Measurements from ENCODE around the gene IL17RD. TPM values are rescaled to one million over a fixed set of nuclear protein-coding genes. Genes with fewer than 3 reads are reported as not detected.

The IL17RD gene
- total and polyA plus RNA-seq, 2 of the 4 experiments (the other 2 are of a cell fraction), result 0.72 to 0.92 TPM

DNA sequence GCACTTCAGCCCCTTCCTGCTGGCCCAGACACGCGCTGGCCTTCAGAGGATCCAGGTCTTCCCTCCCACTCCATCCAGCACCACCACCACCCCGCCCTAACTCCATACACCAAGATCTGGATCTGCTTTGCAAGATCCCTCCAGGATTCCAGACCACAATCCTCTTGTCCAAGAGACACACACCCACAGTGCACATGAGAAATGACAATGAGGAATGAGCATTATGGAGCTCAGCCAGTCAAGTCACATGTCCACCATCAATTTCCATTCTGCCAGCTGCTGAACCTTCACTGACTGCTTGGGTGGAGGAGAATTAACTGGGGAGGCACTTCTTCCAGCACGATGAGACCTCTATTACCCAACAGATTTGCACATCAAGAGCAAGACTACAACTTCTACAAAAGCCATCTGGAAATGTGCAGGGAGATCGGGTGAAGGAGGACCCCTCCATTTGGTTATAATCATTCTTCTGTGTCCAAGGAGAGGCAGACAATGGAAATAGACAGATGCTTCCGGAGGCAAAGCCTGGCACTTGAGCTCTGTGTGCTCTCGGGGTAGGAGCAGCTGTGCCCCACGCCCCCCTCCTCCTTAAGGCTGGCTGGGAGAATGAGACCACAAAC is 117.0 kb downstream of the IL17RD start:
- no peak overlapping the region for H3K4ac ChIP-seq (ENCODE audit: low read depth, low read length)
- H2AFZ ChIP-seq (replicated peaks; ENCODE audit: low read length, poor library complexity), result no peak overlapping the region
- no peaks in the 10 kb centered on the region for H3K36me3 ChIP-seq (ENCODE audit: control insufficient read depth, insufficient read depth, low read length)
- no peak overlapping the region for H4K91ac ChIP-seq (ENCODE audit: insufficient read depth, low read depth, low read length)
- DNase-seq, result no peak
- no peaks in the 10 kb centered on the region for H3K79me1 ChIP-seq (ENCODE audit: low read depth in 1 of 2, low read length in 2 of 2)
- H2BK15ac ChIP-seq (ENCODE audit: low read depth, low read length), result no peak overlapping the region
- no peak overlapping the region for H4K8ac ChIP-seq (ENCODE audit: low read depth in 2 of 2, low read length in 2 of 2)
- no peaks in the 10 kb centered on the region for H3K9me3 ChIP-seq (ENCODE audit: control insufficient read depth, insufficient read depth, low read length)
- H3K4me2 ChIP-seq (ENCODE audit: low read depth, low read length), result no peak overlapping the region
- no peaks in the 10 kb centered on the region for H4K20me1 ChIP-seq (ENCODE audit: insufficient read depth, low read length)
- H3K4me1 ChIP-seq (ENCODE audit: control insufficient read depth, insufficient read depth, low read length), result peaks cover 8% of the 10 kb centered on the region; the same call in 1 of the 2 replicates
- no peak overlapping the region for H3K9ac ChIP-seq (ENCODE audit: low read depth, low read length)
- H3K56ac ChIP-seq (ENCODE audit: extremely low read depth, insufficient read depth, low read length), result no peak overlapping the region
- no peak for ATAC-seq (ENCODE audit: low read depth)
- in situ Hi-C loops (cut with MboI; ENCODE audit: low sequenced_read_pairs), result no loop called here
- H2BK120ac ChIP-seq (ENCODE audit: low read depth, low read length), result no peak overlapping the region
- H3K27ac ChIP-seq (ENCODE audit: insufficient read depth, low read length), result no peak overlapping the region
- no peak overlapping the region for H3K23ac ChIP-seq (ENCODE audit: low read depth, low read length)
- TF ChIP-seq RFX5 (IDR thresholded peaks at IDR 0.05; ENCODE audit: low read depth, low read length) (no peak), CTCF (conservative IDR thresholded peaks at IDR 0.05; ENCODE audit: low read depth, low read length) (no peak), USF2 (IDR thresholded peaks at IDR 0.05; ENCODE audit: low read depth, low read length) (no peak), BHLHE40 (IDR thresholded peaks at IDR 0.05; ENCODE audit: low read depth, low read length) (no peak), MAFK (IDR thresholded peaks at IDR 0.05; ENCODE audit: low read depth, low read length) (no peak), SMC3 (IDR thresholded peaks at IDR 0.05; ENCODE audit: low read depth, low read length) (no peak), RCOR1 (IDR thresholded peaks at IDR 0.05; ENCODE audit: insufficient replicate concordance, low read length) (no peak), NFE2L2 (IDR thresholded peaks at IDR 0.05; ENCODE audit: low read depth, low read length) (no peak), CHD1 (IDR thresholded peaks at IDR 0.05; ENCODE audit: low read depth, low read length) (no peak), POLR2A (IDR thresholded peaks at IDR 0.05; ENCODE audit: low read depth, low read length) (no peak)
- TF ChIP-seq, protein P1, sequence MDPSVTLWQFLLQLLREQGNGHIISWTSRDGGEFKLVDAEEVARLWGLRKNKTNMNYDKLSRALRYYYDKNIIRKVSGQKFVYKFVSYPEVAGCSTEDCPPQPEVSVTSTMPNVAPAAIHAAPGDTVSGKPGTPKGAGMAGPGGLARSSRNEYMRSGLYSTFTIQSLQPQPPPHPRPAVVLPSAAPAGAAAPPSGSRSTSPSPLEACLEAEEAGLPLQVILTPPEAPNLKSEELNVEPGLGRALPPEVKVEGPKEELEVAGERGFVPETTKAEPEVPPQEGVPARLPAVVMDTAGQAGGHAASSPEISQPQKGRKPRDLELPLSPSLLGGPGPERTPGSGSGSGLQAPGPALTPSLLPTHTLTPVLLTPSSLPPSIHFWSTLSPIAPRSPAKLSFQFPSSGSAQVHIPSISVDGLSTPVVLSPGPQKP (IDR thresholded peaks at IDR 0.05; ENCODE audit: borderline replicate concordance, low read depth, low read length), result no peak
- intact Hi-C loops (cut with micrococcal nuclease), result no loop called here
- no peak overlapping the region for H2BK5ac ChIP-seq (ENCODE audit: low read depth, low read length, poor library complexity, severe bottlenecking)
- no peak overlapping the region for H3K14ac ChIP-seq (replicated peaks; ENCODE audit: low read depth, low read length)
- H2BK20ac ChIP-seq (ENCODE audit: low read depth, low read length), result no peak overlapping the region
- H2AK9ac ChIP-seq (replicated peaks; ENCODE audit: low read depth, low read length, poor library complexity), result no peak overlapping the region
- no peak overlapping the region for H2AK5ac ChIP-seq (ENCODE audit: low read depth, low read length)
- no peak overlapping the region for H3K4me3 ChIP-seq (ENCODE audit: insufficient read depth, low read depth, low read length)
- dilution Hi-C loops (cut with HindIII; ENCODE audit: low sequenced_read_pairs, unreplicated experiment), result no loop called here
- WGBS, 2 experiments (ENCODE audit: extremely low coverage in 2 of 2, insufficient read length in 1 of 2), result no CpG with 5 or more reads among the region's 8 CpGs
- no peak overlapping the region; the same call in 1 of the 2 replicates for H4K5ac ChIP-seq (ENCODE audit: low read depth, low read length)
- ChIA-PET CTCF (no interaction called here), POLR2A (ENCODE audit: unreplicated experiment) (interaction anchor here (0.5 kb wide), 1 partner anchor 71 kb away, joined by 5 read pairs; no protein-coding TSS in a partner anchor)
- H3K9me1 ChIP-seq (ENCODE audit: insufficient read depth, low read length), result no peaks in the 10 kb centered on the region
- H3K18ac ChIP-seq (ENCODE audit: low read depth, low read length), result no peak overlapping the region; the same call in 1 of the 2 replicates
- no TSS peak for BruUV-seq (replicated peaks)
- H3K27me3 ChIP-seq (ENCODE audit: control insufficient read depth, insufficient read depth, low read length), result no peaks in the 10 kb centered on the region; the same call in 1 of the 2 replicates
